ENCODE results near the gene PACSIN2.

PACSIN2 gene

GRCh38 chr22:42934338-42934737 is 80.6 kb downstream of the PACSIN2 start:
- no peaks in the 10 kb centered on the region for H3K27me3 ChIP-seq (ENCODE audit: insufficient read depth, low read length, poor library complexity)
- peaks cover 91% of the 10 kb centered on the region for H3K79me2 ChIP-seq (ENCODE audit: insufficient read depth, low read length)
- no peak overlapping the region for H3K4me2 ChIP-seq (ENCODE audit: insufficient read depth, low read length)
- H3K36me3 ChIP-seq (ENCODE audit: insufficient read depth, low read length): no peaks in the 10 kb centered on the region
- ATAC-seq (ENCODE audit: insufficient read depth, low read depth): no peak
- TF ChIP-seq EZH2 (IDR thresholded peaks at IDR 0.05; ENCODE audit: borderline replicate concordance, low read depth, low read length, severe bottlenecking): no peak
- H4K20me1 ChIP-seq (ENCODE audit: insufficient read depth, low read length): peaks cover 85% of the 10 kb centered on the region
- H3K4me1 ChIP-seq (ENCODE audit: insufficient read depth, low read length): no peaks in the 10 kb centered on the region
- no peaks in the 10 kb centered on the region for H3K9me3 ChIP-seq (ENCODE audit: insufficient read depth, low read length, severe bottlenecking)
- H3K9ac ChIP-seq (ENCODE audit: low read depth, low read length): no peak overlapping the region
- no peak overlapping the region for H3K27ac ChIP-seq (ENCODE audit: low read length)
- DNase-seq: no peak
- H2AFZ ChIP-seq (ENCODE audit: low read depth, low read length): no peak overlapping the region
- no peak overlapping the region for H3K4me3 ChIP-seq (ENCODE audit: low read depth in 1 of 2, low read length in 2 of 2)

- Histone ChIP-seq H3K27me3 (ENCODE audit: insufficient read depth, low read length, poor library complexity) (no peaks in the 10 kb centered on the region), H3K9me3 (ENCODE audit: insufficient read depth, low read length, severe bottlenecking) (no peaks in the 10 kb centered on the region), H3K27ac (ENCODE audit: low read length) (no peak overlapping the region), H3K4me1 (ENCODE audit: insufficient read depth, low read length) (no peaks in the 10 kb centered on the region), H3K36me3 (ENCODE audit: insufficient read depth, low read length) (no peaks in the 10 kb centered on the region), H2AFZ (ENCODE audit: low read depth, low read length) (no peak overlapping the region), H3K9ac (ENCODE audit: low read depth, low read length) (no peak overlapping the region), H3K4me3 (ENCODE audit: low read depth in 1 of 2, low read length in 2 of 2) (no peak overlapping the region), H3K79me2 (ENCODE audit: insufficient read depth, low read length) (peaks cover 92% of the 10 kb centered on the region), H3K4me2 (ENCODE audit: insufficient read depth, low read length) (no peak overlapping the region), H4K20me1 (ENCODE audit: insufficient read depth, low read length) (peaks cover 84% of the 10 kb centered on the region)
- no peak for TF ChIP-seq CTCF (IDR thresholded peaks at IDR 0.05; ENCODE audit: borderline replicate concordance, extremely low read depth, low read length, poor library complexity, severe bottlenecking)
- TF ChIP-seq EZH2 (IDR thresholded peaks at IDR 0.05; ENCODE audit: borderline replicate concordance, low read depth, low read length, severe bottlenecking): no peak
- no peak for ATAC-seq (ENCODE audit: insufficient read depth, low read depth)
- no peak for DNase-seq
Measured at GRCh38 chr22:42933485-42934091, 81.4 kb downstream of the PACSIN2 start.

GRCh38 chr22:42932857-42933484 is 82.0 kb downstream of the PACSIN2 start:
- ATAC-seq (ENCODE audit: insufficient read depth, low read depth) (no peak), DNase-seq (no peak)
- no peak overlapping the region for H3K9ac ChIP-seq (ENCODE audit: low read depth, low read length)
- H2AFZ ChIP-seq (ENCODE audit: low read depth, low read length): no peak overlapping the region
- H3K4me1 ChIP-seq (ENCODE audit: insufficient read depth, low read length): no peaks in the 10 kb centered on the region
- no peak overlapping the region for H3K4me2 ChIP-seq (ENCODE audit: insufficient read depth, low read length)
- H3K27me3 ChIP-seq (ENCODE audit: insufficient read depth, low read length, poor library complexity): no peaks in the 10 kb centered on the region
- TF ChIP-seq CTCF (IDR thresholded peaks at IDR 0.05; ENCODE audit: borderline replicate concordance, extremely low read depth, low read length, poor library complexity, severe bottlenecking): no peak
- TF ChIP-seq EZH2 (IDR thresholded peaks at IDR 0.05; ENCODE audit: borderline replicate concordance, low read depth, low read length, severe bottlenecking): no peak
- no peaks in the 10 kb centered on the region for H3K36me3 ChIP-seq (ENCODE audit: insufficient read depth, low read length)
- no peak overlapping the region for H3K4me3 ChIP-seq (ENCODE audit: low read depth in 1 of 2, low read length in 2 of 2)
- H3K79me2 ChIP-seq (ENCODE audit: insufficient read depth, low read length): peaks cover 92% of the 10 kb centered on the region
- peaks cover 81% of the 10 kb centered on the region for H4K20me1 ChIP-seq (ENCODE audit: insufficient read depth, low read length)
- no peaks in the 10 kb centered on the region for H3K9me3 ChIP-seq (ENCODE audit: insufficient read depth, low read length, severe bottlenecking)
- no peak overlapping the region for H3K27ac ChIP-seq (ENCODE audit: low read length)

- no peaks in the 10 kb centered on the region for H3K36me3 ChIP-seq (ENCODE audit: insufficient read depth, low read length)
- no peak overlapping the region for H2AFZ ChIP-seq (ENCODE audit: low read depth, low read length)
- ATAC-seq (ENCODE audit: insufficient read depth, low read depth) (no peak), DNase-seq (no peak)
- H4K20me1 ChIP-seq (ENCODE audit: insufficient read depth, low read length): peaks cover 79% of the 10 kb centered on the region
- no peaks in the 10 kb centered on the region for H3K27me3 ChIP-seq (ENCODE audit: insufficient read depth, low read length, poor library complexity)
- TF ChIP-seq CTCF (IDR thresholded peaks at IDR 0.05; ENCODE audit: borderline replicate concordance, extremely low read depth, low read length, poor library complexity, severe bottlenecking) (no peak), EZH2 (IDR thresholded peaks at IDR 0.05; ENCODE audit: borderline replicate concordance, low read depth, low read length, severe bottlenecking) (no peak)
- no peaks in the 10 kb centered on the region for H3K4me1 ChIP-seq (ENCODE audit: insufficient read depth, low read length)
- no peak overlapping the region for H3K9ac ChIP-seq (ENCODE audit: low read depth, low read length)
- H3K79me2 ChIP-seq (ENCODE audit: insufficient read depth, low read length): peaks cover 88% of the 10 kb centered on the region
- H3K4me2 ChIP-seq (ENCODE audit: insufficient read depth, low read length): no peak overlapping the region
- no peak overlapping the region for H3K4me3 ChIP-seq (ENCODE audit: low read depth in 1 of 2, low read length in 2 of 2)
- H3K9me3 ChIP-seq (ENCODE audit: insufficient read depth, low read length, severe bottlenecking): no peaks in the 10 kb centered on the region
- no peak overlapping the region for H3K27ac ChIP-seq (ENCODE audit: low read length)
Measured at GRCh38 chr22:42932197-42932519, 82.8 kb downstream of the PACSIN2 start.
